ENCODE measurements around the gene PROK2.

The PROK2 gene

DNA sequence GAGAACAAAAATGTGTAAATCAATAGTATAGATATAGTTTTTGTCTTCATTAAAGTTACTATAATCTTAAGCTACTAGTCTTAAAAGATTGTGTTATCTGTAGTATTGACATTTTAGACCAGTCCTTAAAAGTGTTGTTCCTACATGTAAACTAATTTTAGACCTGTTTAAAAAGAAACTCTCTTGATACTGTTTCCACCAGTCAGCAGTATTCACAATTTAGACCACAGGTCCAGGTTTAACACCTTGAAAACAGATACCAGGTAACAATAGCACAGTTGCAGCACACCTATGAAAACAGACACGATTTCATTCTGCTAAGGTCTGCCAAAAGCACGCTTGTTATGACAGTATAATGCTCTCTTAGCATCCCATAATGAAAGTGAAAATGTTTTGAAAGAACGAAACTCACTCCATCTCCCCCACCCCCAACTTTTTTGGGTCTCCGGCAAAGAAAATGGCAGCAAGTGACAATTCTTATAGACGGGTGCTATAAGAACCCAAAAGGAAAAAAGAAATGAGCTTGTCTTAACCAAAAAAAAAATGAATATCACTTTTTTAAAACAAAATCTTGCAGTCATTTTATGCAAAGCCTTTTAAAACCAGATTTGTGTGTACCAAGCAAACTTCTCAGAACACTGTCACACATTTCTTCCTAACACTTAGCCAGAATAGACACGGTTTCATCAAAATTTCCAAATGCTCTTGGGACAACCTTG is 61.3 kb downstream of the PROK2 start:
- Histone ChIP-seq H4K20me1 (peaks cover 0 to 11% (median 0%) of the 10 kb centered on the region in 11 experiments; a peak in 5 of 22 replicates), H3K9me3 (replicated peaks in 1 of 11) (no peaks in the 10 kb centered on the region), H3K9ac (no peak overlapping the region), H3K27ac (no peak overlapping the region), H3K36me3 (no peaks in the 10 kb centered on the region), H3K4me1 (peaks cover 13 to 30% (median 22%) of the 10 kb centered on the region in 10 experiments), H3K4me3 (peak overlapping the region in 5 of 10 experiments; percentile 81 to 96 (median 91); a peak in 7 of 20 replicates), H3K4me2 (peak overlapping the region; percentile 91 to 100 (median 99)), H3K27me3 (peaks cover 48 to 57% (median 51%) of the 10 kb centered on the region in 11 experiments)
- no peak for TF ChIP-seq Cebpa-rat (IDR thresholded peaks at IDR 0.05)

DNA sequence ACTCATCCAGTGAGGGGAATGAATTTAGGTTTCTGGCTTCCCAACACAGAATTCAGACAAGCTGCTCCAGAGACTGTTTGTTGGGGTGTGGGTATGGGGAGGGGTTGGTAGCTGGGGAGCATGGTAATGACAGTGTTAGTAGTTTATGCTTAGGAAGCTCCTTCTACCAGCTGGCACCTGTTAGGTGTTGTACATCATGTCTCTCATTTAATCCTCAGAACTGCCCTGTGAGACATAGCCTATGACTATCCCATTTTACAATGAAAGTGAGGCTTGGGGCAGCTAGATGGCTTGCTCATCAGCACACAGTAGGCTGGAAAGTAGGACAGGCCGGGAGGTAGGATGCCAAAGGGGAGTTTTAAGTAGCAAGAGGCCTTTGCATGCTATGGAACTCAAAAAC is 62.3 kb downstream of the PROK2 start:
- H3K27ac ChIP-seq = no peak overlapping the region
- H3K27me3 ChIP-seq = peaks cover 48 to 57% (median 51%) of the 10 kb centered on the region in 11 experiments
- no peak overlapping the region for H3K4me3 ChIP-seq
- no peaks in the 10 kb centered on the region for H3K36me3 ChIP-seq
- H4K20me1 ChIP-seq = peaks cover 0 to 11% (median 0%) of the 10 kb centered on the region in 11 experiments; a peak in 5 of 22 replicates
- H3K9me3 ChIP-seq (replicated peaks in 1 of 11) = no peaks in the 10 kb centered on the region
- TF ChIP-seq Cebpa-rat (IDR thresholded peaks at IDR 0.05) = no peak
- H3K4me2 ChIP-seq = no peak overlapping the region
- no peak overlapping the region for H3K9ac ChIP-seq
- peaks cover 13 to 30% (median 22%) of the 10 kb centered on the region in 10 experiments for H3K4me1 ChIP-seq
